Renal pelvis (tissue), 4 donors: ENCODE measurements around the gene PLEKHB2. TPM values are rescaled to one million over a fixed set of nuclear protein-coding genes. Genes with fewer than 3 reads are reported as not detected.
"Not testable (repeated sequence)": the region's sequence is repeated elsewhere in the genome, so short reads cannot be mapped to it uniquely, and the experiment has no call there.

ENCODE experiments used
- DNase-seq: peaks from one replicate; pipeline ENCODE4 v3.0.0-alpha.2; 2013
- polyA plus RNA-seq, 3 donors: library from polyadenylated mRNA; unstranded; fragments of 120-200 nt; gene quantifications; one replicate each; pipeline ENCODE4 v1.2.1, GENCODE V29; 2013; ENCODE audit not compliant: insufficient read length in 3 of 3

The PLEKHB2 gene
- polyA plus RNA-seq, 3 donors = 74.8 to 92.9 (median 87.0) TPM

DNA sequence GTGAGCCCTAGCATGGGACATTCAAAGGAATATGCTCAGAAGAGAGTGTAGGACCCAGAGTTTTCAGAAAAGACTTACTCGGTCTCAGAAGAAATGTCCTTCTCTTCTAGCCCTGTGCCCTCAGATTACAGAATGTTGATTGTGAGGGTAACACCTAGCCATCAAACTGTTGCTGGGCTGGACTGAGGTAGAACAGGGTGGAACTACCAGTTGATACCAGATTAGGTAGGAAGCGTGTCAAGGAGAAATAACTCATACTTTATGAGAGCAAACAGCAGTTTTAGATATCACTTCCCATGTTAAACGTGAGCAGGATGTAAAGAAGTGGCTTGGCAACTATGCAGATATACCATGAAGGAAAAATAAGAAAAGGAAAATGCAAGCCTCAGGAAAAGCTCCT is 22.8 kb downstream of the PLEKHB2 start:
- no peak for DNase-seq

DNA sequence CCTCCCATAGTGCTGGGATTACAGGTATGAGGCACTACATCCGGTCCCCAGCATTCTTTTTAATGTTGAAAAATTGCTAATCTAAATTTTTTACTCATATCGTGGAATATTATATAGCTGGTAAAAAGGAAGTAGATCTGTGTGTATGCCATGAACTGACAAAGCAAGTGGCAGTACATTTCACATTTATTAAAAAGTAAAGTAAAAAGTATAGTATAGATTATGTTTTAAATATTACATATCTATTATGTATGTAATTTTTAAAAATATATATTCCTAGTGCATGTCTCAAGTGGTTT is 25.1 kb downstream of the PLEKHB2 start:
- DNase-seq = no peak

DNA sequence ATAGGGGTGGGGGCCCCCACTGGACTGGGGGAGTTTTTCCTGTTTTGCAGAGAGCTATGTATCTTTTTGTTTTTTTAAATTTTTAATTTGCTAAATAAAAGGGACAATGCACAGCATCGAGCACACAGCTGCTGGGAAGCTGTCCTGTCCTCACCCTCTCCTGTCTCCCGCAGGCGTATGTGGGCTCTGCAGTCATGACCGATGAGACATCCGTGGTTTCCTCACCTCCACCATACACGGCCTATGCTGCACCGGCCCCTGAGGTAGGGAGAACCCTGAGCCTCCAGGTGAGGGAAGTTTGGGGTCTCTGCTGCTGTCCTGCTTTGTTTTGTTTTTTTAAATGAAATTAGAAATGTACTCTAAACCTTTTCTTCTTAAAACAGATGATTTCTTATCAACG is 27.6 kb downstream of the PLEKHB2 start:
- DNase-seq = no peak

DNA sequence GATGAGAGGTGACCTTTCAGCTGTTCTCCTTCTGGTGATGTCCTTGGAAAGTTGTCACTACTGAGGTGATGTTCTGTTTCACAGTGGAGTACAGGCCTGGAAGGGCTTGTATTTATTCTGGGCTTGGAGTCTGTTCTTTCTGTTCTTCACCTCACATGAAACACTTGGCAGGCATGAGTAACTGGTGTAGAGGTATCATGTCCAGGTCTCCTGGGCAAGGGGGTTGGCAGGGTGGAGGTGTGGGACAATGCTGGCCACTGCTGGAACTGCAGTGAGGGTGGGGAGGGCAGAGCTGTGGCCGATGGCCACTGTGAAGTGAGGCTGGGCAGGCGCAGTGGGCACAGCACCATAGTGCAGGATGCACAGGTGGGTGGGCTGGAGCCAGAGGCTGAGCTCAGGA is 35.4 kb downstream of the PLEKHB2 start:
- no peak for DNase-seq

DNA sequence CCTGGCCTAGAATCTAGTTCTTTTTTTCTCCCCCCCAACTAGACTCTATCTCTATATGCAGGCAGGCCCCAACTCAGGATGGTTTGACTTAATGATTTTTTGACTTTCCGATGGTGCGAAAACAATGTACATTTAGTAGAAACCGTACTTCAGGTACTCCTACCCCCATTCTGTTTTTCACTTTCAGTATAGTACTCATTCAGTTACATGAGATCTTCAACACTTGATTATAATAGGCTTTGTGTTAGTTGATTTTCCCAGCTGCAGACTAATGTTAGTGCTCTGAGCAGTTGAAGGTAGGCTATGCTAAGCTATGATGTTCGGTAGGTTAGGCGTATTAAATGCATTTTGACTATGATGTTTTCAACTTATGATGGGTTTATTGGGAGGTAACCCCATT is 37.7 kb downstream of the PLEKHB2 start:
- no peak for DNase-seq

DNA sequence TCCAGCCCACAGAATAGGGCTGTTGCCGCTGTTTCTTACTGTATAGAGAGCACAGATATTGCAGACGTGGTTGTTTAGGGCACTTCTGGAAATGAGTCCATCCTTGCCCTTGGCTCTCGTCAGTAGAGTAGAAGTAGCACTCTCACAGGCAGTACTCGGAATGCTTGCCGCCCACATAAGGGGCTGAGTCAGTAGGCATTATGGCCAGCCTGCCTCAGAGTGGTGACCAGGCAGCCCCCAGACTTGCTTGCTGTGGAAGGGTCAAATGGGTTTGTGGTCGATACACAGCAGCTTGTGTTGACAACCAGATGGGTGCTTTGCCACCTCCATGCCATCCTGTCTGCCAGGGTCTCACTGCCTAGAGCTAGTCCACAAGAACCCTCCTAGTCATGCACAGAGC is 38.7 kb downstream of the PLEKHB2 start:
- no peak for DNase-seq

DNA sequence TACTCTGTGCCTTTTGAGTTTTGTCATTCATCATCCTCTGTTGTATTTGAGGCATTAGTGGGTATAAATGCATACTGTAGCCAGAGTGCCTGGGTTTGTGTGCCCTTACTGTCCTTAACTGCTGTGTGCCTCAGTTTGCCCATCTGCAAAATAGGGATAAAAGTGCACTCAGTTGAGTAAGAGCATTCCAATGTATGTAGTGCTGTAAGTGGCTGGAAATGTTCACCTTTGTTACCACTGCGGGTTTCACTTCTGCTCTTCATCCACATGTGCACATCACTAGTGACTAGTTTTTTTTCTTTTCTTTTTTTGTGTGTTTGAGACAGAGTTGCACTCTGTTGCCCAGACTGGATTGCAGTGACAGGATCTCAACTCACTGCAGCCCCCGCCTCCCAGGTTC is 39.9 kb downstream of the PLEKHB2 start:
- DNase-seq = no peak

DNA sequence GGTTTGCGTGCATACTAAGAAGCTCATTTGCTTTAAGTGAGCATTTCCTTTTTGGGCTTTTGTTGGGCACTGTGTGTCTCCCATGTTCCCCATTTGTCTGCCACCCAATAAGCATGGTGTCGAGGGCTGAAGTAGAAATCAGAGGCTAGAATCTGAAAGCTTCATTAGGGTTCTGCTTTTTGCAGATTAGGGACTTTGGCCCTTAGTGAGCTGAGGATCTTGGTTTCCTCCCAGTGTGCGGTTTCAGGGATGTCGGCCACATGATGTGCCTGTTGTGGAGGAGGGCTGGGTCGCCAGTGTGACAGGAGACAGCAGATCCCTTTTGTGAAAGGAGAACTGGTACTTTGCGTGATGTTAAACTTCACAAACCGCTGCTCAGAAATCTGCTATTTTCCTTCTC is 41.1 kb downstream of the PLEKHB2 start:
- DNase-seq = no peak

DNA sequence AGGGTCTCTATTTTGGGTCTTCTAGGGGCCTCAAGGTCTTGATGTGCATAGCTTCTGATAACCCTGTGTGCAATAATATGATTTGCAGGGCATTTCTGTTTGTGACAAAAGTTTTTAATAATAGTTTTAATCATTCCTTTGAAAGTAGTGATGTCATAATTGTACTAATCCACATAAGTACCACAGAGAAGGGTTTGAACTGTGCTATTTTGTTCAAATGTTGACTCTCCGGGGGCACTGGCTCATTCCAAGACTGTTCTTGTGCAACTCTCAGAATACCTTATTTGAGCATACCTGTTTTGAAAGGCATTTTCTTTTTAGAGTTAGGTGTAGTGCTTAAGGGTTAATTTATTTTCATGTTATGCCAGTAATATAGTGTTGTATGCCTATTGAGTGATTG is 41.6 kb downstream of the PLEKHB2 start:
- no peak for DNase-seq

DNA sequence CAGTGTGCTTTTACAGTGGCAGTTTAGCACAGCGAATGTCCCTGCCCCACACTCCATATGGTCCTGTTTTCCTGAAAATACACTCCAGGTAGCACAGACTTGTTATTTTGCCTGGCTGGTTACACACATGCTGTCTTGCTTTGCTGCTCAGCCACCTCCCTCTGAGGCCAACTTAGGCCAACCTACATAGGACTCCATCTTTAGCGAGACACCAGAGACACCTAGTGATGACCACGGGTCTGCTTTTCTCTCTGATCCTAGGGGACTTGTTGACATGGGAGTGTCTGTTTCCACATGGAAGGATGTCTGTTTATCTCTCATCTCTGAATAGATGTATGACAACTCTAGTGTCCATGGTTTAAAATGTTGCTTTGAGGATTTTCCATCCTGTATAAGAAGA is 43.3 kb downstream of the PLEKHB2 start:
- DNase-seq = peak; percentile 20

DNA sequence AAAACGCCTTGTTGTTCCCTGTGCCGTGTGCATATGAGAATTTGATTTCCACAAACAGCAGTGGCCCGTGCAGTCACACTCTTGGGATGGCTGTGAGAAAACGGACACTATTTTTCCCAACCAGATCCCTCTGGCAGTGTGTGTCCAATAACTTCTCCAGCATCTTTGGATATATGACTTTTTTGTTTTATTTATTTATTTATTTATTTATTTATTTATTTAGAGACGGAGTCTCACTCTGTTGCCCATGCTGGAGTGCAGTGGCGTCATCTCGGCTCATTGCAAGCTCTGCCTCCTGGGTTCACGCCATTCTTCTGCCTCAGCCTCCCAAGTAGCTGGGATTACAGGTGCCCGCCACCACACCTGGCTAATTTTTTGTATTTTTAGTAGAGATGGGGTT is 45.0 kb downstream of the PLEKHB2 start:
- DNase-seq = not testable (repeated sequence)

DNA sequence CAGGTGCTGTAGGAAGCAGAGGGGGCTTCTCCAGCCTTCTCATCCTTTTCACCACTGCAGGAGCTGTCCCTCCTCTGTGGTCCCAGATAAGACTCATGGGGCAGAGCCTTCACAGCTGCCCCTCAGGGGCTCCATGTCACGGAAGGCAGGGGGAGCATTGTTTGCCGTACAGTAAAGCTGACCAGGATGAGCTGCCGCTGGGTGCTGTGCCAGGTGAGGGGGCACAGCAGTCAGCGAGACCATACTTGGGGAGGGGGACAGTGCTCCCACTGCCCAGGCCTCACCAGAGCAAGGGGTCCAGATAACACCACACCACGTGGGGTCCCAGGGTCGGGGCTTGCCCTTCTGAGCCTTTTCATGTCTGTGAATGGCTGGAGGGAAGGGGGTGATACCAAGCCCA is 46.3 kb downstream of the PLEKHB2 start:
- DNase-seq = no peak

DNA sequence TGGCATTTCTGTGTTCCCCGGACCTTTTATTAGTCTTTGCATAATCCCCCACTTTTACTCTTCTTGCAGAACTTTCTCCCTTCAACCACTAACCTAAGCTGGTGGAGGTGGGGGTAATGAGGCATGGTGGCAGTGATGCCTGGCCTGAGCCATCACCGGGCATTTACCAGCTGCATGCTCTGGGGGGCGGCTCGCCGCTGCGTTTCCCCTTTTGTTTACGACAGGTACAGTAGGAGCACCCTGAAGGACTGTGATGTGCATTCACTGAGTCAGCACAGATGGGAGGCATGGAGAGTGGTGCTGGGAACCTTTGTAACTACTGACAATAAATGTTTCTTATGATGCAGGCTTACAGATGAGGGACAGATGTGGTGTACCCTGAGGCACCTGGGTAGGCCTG is 46.9 kb downstream of the PLEKHB2 start:
- peak; percentile 9 for DNase-seq

DNA sequence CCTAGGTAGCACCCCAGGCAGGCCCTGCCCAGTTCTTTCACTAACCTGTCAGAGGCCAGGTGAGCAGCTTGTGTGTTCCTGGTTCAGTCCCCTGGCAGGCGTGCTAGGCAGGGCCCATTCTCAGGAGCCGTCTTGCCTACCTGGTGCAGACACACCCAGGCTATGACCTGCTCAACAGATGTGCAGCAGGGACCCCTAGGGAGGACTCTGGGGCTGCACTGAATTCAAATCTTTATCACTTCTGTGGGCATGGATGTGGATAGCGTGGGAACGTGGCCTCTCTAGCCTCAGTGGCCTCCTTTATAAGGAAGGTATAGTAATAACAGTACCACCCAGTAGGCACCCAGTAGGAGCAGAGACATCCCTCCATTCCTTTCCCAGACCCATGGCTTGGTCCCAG is 48.4 kb downstream of the PLEKHB2 start:
- no peak for DNase-seq

DNA sequence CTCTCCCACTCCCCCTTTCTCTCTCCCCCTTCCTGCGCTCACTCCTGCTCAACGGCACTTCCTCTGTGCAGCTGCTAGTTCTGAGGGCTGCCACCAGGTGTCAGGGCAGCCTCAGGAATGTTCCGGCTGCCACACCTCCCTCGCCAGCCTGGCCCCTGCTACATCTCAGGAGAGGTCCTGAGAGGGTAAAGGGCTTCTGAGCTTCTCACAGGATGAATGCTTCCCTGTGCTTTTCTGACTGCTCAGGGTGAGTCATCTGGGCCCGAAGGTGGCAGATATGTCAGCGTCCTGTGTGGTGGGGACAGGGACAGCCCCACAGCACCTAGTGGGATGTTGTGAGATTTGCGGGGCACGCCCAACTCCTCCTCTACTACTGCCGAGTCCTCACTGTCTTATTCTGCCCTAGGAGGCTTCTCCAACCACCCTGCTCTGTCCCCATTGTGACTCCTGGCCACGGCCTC is 49.0 kb downstream of the PLEKHB2 start:
- peak; percentile 50 for DNase-seq

DNA sequence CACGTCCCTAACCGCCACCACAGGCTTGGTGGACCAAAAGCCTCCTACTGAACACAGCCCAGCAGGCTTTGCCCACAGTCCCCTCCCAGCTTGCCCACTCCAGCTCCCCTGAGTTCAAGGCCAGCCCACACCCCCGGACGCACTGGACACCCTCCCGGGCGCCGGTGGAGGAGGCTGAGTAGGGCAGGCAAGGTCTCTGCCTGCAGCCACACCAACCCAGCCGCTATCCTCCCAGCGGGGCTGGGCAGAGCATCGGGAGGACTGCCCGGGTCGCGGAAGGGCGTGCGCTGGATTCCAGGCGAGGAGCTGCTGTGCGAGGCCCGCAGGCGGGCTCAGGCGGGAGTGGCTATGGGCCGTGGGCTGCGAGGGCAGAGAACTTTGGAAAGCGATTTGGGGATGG is 49.5 kb downstream of the PLEKHB2 start:
- no peak for DNase-seq

DNA sequence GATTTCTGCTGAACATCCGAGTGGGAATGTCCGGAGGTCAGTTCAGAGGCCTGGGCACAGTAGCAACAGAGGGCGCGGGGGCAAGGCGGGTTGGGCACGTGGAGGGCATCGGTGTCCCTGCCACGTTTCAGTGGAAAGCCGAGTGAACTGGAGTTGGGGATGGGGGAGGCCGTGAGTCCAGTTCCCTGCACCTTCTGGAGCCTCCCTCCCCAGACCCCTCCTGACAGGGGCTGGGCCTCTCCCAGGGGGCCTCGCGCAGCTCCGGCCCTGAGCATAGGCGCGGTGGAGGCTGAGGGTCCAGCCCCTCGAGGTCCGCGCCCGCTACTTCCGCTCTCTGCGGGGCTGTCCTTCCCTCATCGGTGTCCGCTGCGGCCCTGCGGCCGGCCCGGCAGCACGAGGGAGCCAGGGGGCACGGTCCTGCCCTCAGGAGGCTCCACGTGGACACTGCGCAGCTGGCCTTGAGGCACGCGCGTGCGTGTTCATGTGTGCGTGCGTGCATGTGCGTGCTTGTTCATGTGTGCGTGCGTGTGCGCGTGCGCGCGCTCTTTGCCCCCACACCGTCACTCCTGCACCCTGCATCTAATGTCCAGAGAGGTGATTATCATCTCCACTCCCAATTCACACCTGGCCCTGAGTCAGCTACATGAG is 50.2 kb downstream of the PLEKHB2 start:
- no peak for DNase-seq

DNA sequence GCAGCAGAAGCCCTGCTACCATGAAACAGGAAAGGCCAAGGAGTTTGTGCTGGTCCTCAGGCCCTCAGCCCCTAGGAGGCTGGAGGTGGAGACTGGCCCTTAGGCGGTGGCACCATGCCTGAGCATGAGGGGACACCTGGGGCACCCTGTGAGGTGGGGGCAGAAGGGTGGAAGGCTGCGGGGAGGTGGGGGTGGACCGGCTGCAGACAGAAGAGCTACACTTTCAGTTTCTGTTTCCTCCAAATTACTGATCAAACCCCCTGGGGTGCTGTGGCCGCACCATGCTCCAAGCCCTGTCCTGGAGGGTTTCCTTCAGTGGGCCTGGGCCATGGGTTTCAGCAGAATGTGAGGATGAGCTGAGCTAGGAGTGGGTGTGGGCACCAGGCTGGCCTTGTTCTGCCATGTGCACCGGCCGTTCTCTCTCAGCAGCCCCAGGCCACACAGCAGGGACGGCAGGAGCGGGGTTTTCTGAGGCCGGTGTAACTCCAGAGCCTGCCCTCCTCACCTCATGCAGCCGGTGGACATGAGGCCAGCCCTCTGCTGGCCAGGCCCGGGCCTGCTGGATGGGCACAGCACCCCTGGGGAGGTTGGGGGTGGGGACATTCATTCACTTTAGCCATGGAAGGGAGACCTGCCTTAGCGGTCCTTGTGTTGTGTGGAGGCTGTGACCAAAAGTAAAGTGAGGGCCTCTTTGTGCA is 51.5 kb downstream of the PLEKHB2 start:
- DNase-seq = no peak

DNA sequence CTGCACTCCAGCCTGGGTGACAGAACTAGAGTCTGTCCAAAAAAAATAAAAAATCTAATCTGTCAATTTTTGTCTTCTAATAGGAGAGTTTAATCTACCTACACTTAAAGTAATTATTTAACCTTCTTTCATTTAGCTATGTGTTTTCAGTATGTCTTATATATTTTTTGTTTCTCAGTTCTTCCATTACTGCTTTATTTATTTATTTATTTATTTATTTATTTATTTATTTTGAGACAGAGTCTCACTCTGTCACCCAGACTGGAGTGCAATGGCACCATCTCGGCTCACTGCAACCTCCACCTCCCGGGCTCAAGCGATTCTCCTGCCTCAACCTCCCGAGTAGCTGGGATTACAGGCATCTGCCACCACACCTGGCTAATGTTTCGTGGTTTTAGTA is 60.4 kb downstream of the PLEKHB2 start:
- not testable (repeated sequence) for DNase-seq

DNA sequence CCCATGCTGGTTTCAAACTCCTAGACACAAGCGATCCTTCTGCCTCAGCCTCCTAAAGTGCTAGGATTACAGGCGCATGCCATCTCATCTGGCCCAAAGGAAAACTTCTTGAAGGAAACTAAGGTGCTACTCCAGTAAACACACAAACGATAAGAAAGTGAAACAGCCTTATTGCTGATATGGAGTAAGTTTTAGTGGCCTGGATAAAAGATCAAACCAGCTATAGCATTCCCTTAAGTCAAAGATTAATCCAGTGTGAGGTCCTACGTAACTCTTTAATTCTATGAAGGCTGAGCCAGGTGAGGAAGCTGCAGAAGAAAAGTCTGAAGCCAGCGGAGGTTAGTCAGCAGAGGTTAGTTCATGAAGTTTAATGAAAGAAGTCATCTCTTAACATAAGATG is 63.4 kb downstream of the PLEKHB2 start:
- no peak for DNase-seq

DNA sequence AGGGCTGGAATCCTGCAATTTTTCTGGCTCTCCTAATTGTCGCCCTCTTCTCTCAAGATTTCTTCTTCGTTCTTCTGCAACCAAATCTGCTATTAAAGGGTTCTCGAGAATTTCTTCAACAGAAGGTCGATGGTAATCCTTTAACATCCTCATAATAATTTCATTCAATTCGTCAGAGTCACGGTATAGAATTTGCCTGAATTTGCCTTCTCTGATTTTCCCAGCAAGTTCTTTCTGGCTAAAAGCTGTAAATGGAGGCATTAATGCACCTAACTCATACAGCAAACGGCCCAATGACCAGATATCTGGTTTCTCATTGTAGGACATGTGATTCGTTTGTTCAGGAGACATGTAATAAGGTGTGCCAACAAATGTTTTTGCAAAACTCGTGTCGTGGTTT is 72.9 kb downstream of the PLEKHB2 start:
- not testable (repeated sequence) for DNase-seq

DNA sequence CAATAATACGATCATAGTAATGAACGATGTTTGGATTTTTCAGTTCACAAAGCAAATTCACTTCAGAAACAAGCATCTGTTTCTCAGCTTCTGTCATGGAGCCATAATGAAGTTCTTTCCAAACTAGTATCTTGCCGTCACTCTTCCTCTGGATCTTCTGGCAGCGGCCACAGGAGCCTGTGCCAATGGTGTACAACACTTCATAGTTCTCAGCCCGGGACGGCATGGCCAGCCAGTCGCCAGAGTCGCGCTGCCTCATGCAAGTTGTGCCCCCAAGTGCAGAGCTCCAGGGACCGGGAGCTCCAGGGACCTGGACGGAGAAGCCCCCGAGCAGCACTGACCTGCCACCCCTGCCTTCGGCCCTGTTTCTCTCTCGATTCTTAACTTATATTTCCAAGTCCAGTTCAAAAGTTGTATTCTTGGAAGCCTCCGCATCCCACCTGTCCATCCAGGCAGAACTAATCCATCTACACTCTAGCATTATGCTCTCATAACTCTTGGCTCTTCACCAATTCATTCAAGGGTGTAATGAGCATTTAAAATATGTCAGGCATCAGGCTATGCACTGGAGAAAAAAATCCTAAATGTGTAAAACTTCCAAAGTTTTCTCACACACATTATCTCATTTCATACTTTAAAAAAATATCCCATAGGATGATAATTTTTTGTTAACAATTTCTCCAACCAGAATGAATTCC is 73.7 kb downstream of the PLEKHB2 start:
- not testable (repeated sequence) for DNase-seq

DNA sequence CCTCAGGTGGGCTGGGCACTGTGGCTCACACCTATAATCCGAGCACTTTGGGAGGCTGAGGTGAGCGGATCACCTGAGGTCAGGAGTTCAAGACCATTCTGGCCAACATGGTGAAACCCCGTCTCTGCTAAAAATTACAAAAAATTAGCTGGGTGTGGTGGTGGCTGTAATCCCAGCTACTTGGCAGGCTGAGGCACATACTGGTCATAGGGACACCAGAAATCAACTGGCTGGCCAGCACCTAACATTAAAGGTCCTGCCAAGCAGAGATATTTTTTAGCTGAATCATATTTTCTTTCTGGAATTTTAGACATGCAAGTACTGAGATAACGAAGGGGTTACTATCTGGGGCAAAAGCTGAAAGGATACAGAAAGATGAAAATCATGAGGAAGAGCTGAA is 76.3 kb downstream of the PLEKHB2 start:
- DNase-seq = not testable (repeated sequence)
